Prostate gland (tissue), 2 donors: ENCODE data around the gene TOR3A. TPM values are rescaled to one million over a fixed set of nuclear protein-coding genes. Genes with fewer than 3 reads are reported as not detected.
A peak's percentile ranks its signal among the peaks of the same experiment; 100 is the strongest.

Experiments used
- DNase-seq: peaks from one replicate; pipeline ENCODE4 v3.0.0-alpha.2; 2019; ENCODE audit warnings: low spot score
- H3K27ac ChIP-seq, 2 donors: fragments of 200-600 bp; sonication (generic); 2 replicates each; pipeline ENCODE4 v1.5.1; 2017 to 2019
- H3K27me3 ChIP-seq: fragments of 200-600 bp; sonication (generic); replicated peaks from 2 replicates; pipeline ENCODE4 v1.5.1; 2019; ENCODE audit not compliant: insufficient read depth
- H3K36me3 ChIP-seq, 2 donors: fragments of 200-600 bp; sonication (generic); 1 replicate in 1 of 2; 2 replicates in 1 of 2; pipeline versions ENCODE4 v1.5.1 to v1.8.1; 2017 to 2019
- H3K4me1 ChIP-seq: fragments of 200-600 bp; sonication (generic); replicated peaks from 2 replicates; pipeline ENCODE4 v1.5.1; 2019
- H3K4me3 ChIP-seq, 2 donors: fragments of 200-600 bp; sonication (generic); 2 replicates each; pipeline ENCODE4 v1.5.1; 2017 to 2019
- H3K9me3 ChIP-seq: fragments of 200-600 bp; sonication (generic); 2 replicates; pipeline ENCODE4 v1.5.1; 2017
- POLR2A ChIP-seq: fragments of 450-650 bp; IDR thresholded peaks from one replicate; pipeline ENCODE4 v1.6.1; 2016; ENCODE audit warnings: antibody characterized with exemption, mild to moderate bottlenecking
- POLR2AphosphoS5 ChIP-seq: sonication (generic); formaldehyde crosslinking; IDR thresholded peaks from one replicate; pipeline ENCODE4 v1.6.1; 2017; ENCODE audit warnings: antibody characterized with exemption
- WGBS: methylation state at CpG from one replicate; pipeline ENCODE4 v1.1.5; 2018; 5-methylcytosine and 5-hydroxymethylcytosine counted together
- intact Hi-C: fragments of 100-400 bp; cut with DNase I; formaldehyde crosslinking; loops from one replicate; pipeline ENCODE4 v1.14.2; 2022
- total RNA-seq, 2 donors: library from RNA; depleted of rRNA; stranded (reverse); fragments of >200 nt; gene quantifications; one replicate each; pipeline ENCODE4 v1.1.0, GENCODE V29; 2016
- TF ChIP-seq, protein P1 (sequence below), 4 experiments: fragments of 200-600 bp in 2 of 4; fragments of 450-650 bp in 2 of 4; sonication (generic) in 2 of 4; IDR thresholded peaks; 1 replicate in 3 of 4; 2 replicates in 1 of 4; pipeline ENCODE4 v1.5.1; 2016 to 2019; ENCODE audit warnings: antibody characterized with exemption in 4 of 4, mild to moderate bottlenecking in 2 of 4, moderate library complexity in 2 of 4

The TOR3A gene
- total RNA-seq, 2 donors from 2014 or later, result 40.0 to 109 TPM

DNA sequence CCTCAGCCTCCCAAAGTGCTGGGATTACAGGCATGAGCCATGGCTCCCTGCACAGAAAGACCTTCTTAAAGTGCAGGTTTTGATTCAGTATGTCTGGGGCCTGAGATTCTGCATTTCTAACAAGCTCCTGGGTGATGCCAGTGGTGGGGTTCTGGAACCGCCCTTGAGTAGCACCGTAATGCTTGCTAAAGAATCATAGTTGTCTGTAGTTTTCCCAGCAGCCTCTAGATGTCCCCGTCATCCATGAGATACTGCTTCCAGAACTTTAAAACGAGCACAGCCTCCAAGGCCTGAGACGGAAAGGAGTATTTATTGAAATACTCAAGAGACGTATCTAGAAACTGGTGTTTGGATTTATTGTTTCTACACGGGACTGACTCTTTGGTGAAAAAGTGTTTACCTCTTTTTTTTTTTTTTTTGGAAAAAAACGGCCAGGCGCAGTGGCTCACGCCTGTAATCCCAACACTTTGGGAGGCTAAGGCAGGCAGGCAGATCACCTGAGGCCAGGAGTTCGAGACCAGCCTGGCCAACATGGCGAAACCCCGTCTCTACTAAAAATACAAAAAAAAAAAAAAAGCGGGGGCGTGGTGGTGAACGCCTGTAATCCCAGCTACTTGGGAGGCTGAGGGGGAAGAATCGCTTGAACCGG is 2.6 kb upstream of the TOR3A start:
- peaks cover 0 to 3% of the 10 kb centered on the region in 2 donors for H3K36me3 ChIP-seq
- intact Hi-C loops, result no loop called here
- no peaks in the 10 kb centered on the region for H3K9me3 ChIP-seq
- 48% methylated on average over 18 of the region's 18 CpGs for WGBS
- no peak overlapping the region for H3K4me3 ChIP-seq
- TF ChIP-seq POLR2AphosphoS5, result peak; percentile 47
- no peak for TF ChIP-seq POLR2A
- TF ChIP-seq, protein P1, sequence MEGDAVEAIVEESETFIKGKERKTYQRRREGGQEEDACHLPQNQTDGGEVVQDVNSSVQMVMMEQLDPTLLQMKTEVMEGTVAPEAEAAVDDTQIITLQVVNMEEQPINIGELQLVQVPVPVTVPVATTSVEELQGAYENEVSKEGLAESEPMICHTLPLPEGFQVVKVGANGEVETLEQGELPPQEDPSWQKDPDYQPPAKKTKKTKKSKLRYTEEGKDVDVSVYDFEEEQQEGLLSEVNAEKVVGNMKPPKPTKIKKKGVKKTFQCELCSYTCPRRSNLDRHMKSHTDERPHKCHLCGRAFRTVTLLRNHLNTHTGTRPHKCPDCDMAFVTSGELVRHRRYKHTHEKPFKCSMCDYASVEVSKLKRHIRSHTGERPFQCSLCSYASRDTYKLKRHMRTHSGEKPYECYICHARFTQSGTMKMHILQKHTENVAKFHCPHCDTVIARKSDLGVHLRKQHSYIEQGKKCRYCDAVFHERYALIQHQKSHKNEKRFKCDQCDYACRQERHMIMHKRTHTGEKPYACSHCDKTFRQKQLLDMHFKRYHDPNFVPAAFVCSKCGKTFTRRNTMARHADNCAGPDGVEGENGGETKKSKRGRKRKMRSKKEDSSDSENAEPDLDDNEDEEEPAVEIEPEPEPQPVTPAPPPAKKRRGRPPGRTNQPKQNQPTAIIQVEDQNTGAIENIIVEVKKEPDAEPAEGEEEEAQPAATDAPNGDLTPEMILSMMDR (IDR thresholded peaks at IDR 0.05), result peak in 3 of 4 experiments; percentile 39 to 71 (median 64)
- no peaks in the 10 kb centered on the region for H3K27me3 ChIP-seq
- H3K4me1 ChIP-seq, result no peaks in the 10 kb centered on the region
- no peak overlapping the region for H3K27ac ChIP-seq
- peak; percentile 62 for DNase-seq

DNA sequence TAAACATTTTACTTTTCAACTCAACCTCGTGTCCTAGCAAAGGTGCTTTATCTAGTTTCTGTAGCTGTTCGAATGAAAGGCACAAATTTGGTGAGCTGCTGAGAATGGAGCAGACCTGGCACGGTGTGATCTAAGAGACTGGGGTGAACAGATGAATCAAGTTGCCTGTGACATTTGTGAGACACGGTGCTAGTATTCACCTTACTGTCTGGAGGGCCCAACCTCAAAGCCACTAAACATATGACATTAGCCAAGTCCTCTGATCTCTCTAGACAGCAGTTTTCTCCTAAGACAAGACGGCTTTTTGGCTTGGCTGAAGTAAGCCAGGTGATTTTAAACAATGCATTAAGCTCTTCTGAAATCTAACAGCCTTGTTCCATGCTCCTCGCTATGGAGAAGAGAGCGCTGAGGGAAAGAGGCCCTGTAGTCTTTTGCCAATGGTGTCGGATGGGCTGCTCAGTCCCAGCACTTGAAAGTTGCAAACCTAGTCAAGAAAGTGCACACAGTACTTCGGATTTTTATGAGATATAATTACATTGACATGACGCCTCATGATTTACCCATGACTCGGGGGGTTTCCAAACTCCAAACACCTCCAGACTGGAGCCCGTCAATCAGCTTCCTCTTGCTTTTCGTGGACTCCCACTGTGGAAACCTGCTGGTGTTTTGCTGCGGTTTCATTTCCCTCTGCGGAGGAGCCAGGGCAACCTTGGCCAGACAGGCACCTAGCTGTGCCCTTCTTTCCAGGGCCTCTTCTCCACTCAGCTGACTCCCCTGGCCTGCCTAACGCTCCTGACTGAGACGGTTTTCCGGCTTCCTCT is 794 bp upstream of the TOR3A start:
- H3K27me3 ChIP-seq, result no peaks in the 10 kb centered on the region
- WGBS, result 25% methylated on average over 18 of the region's 18 CpGs
- intact Hi-C loops, result loop anchor here (5.0 to 10.0 kb wide), 3 partner anchors 114 to 286 kb away; partner anchors contain the start of genes AXDND1 and SOAT1
- H3K4me3 ChIP-seq, result peak overlapping the region; percentile 80 to 85
- H3K4me1 ChIP-seq, result no peaks in the 10 kb centered on the region
- H3K9me3 ChIP-seq, result no peaks in the 10 kb centered on the region
- peak overlapping the region; percentile 75 to 76 for H3K27ac ChIP-seq
- peaks cover 0 to 4% of the 10 kb centered on the region in 2 donors for H3K36me3 ChIP-seq
- TF ChIP-seq, protein P1 (IDR thresholded peaks at IDR 0.05), result no peak
- TF ChIP-seq POLR2A, result no peak
- TF ChIP-seq POLR2AphosphoS5, result no peak
- no peak for DNase-seq

DNA sequence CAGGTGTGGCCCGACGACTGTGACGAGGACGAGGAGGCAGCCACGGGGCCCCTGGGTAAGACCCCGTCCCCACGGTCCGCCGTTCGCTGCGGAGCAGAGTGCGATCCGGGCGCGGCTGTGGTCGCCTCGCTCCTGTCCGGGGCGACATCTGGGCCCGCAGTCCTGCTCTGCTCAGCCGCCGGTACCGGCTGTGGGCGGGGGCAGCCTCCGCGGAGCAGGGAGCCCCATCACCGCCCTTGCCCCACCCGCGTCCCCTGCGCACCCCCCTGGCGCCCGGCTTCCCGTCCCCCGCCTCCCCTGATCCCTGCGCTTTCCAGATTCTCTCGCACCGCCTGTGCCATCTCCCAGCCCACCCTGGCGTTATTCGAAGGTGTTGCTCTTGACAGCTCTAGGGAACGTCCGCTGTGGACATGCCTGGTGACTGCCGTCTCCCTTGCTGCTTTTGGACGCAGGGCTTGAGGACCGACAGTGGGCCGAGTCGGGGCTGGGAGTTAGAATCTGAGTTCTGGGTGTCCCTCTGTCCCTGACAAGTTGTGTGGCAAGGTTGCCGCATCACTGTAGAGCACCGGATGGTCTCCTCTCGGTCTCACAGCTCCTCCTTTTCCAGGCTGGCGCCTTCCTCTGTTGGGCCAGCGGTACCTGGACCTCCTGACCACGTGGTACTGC is 596 bp downstream of the TOR3A start:
- H3K36me3 ChIP-seq, result peaks cover 0 to 4% of the 10 kb centered on the region in 2 donors
- TF ChIP-seq, protein P1 (IDR thresholded peaks at IDR 0.05), result no peak
- TF ChIP-seq POLR2A (no peak), POLR2AphosphoS5 (no peak)
- H3K4me3 ChIP-seq, result peak overlapping the region; percentile 80 to 85
- intact Hi-C loops, result loop anchor here (5.0 to 10.0 kb wide), 3 partner anchors 112 to 285 kb away; partner anchors contain the start of genes AXDND1 and SOAT1
- WGBS, result under 1% methylated on average over 48 of the region's 52 CpGs
- H3K27me3 ChIP-seq, result no peaks in the 10 kb centered on the region
- H3K4me1 ChIP-seq, result no peaks in the 10 kb centered on the region
- peak overlapping the region; percentile 75 to 76 for H3K27ac ChIP-seq
- no peak for DNase-seq
- no peaks in the 10 kb centered on the region for H3K9me3 ChIP-seq

DNA sequence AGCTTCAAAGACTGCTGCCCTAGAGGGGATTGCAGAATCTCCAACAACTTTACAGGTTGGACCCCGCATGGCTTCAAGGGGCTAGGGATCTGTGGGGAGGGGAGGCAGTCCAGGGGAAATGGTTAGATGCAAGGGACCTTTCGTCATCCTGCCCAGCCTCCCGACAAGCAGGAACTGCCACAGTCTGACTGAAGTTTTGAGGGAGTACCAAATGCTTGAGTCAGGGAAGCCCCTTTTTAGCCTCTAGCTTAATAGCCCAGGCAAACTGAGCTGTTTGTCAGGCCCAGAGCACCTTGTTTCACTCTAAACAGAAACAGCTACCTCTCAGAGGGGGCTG is 1.1 kb downstream of the TOR3A start:
- 4% methylated on average over 3 of the region's 3 CpGs for WGBS
- TF ChIP-seq, protein P1 (IDR thresholded peaks at IDR 0.05), result no peak
- TF ChIP-seq POLR2AphosphoS5, result no peak
- no peak for TF ChIP-seq POLR2A
- Histone ChIP-seq H3K36me3 (peaks cover 0 to 4% of the 10 kb centered on the region in 2 donors), H3K27ac (peak overlapping the region in 1 of 2 donors; percentile 76), H3K27me3 (no peaks in the 10 kb centered on the region), H3K4me1 (no peaks in the 10 kb centered on the region), H3K9me3 (no peaks in the 10 kb centered on the region), H3K4me3 (peak overlapping the region; percentile 80 to 85)
- no peak for DNase-seq
- intact Hi-C loops, result loop anchor here (5.0 to 10.0 kb wide), 3 partner anchors 112 to 284 kb away; partner anchors contain the start of genes AXDND1 and SOAT1
